Thoracic aorta (tissue), 2 donors: Measurements from ENCODE around the gene MYH6. TPM values are rescaled to one million over a fixed set of nuclear protein-coding genes. Genes with fewer than 3 reads are reported as not detected.

ENCODE experiments used
- ATAC-seq: fragments of 150-250 bp; one replicate; pipeline ENCODE4 v1.8.0; 2017; ENCODE audit warnings: low read depth; ENCODE audit not compliant: insufficient number of reproducible peaks, low FRiP score
- DNase-seq: peaks from one replicate; pipeline ENCODE4 v3.0.0-alpha.2; 2020; ENCODE audit warnings: low spot score
- H3K27ac ChIP-seq, 2 donors: fragments of 200-600 bp; sonication (generic); 1 replicate in 1 of 2; 2 replicates in 1 of 2; pipeline ENCODE4 v1.5.1; 2016; ENCODE audit warnings: mild to moderate bottlenecking in 2 of 2, moderate library complexity in 2 of 2
- H3K27me3 ChIP-seq: fragments of 200-600 bp; sonication (generic); replicated peaks from 2 replicates; pipeline ENCODE4 v1.6.0; 2016; ENCODE audit warnings: mild to moderate bottlenecking; ENCODE audit not compliant: insufficient read depth
- H3K36me3 ChIP-seq: fragments of 200-600 bp; sonication (generic); one replicate; pipeline ENCODE4 v1.5.1; 2016
- H3K4me1 ChIP-seq, 2 donors: fragments of 200-600 bp; sonication (generic); 1 replicate in 1 of 2; 2 replicates in 1 of 2; pipeline versions ENCODE4 v1.5.1 to v1.6.0; 2016; ENCODE audit warnings: low read depth in 2 of 2, mild to moderate bottlenecking in 1 of 2; ENCODE audit not compliant: control insufficient read depth in 1 of 2
- H3K4me3 ChIP-seq: fragments of 200-600 bp; sonication (generic); 2 replicates; pipeline ENCODE4 v1.5.1; 2016; ENCODE audit warnings: mild to moderate bottlenecking
- H3K9me3 ChIP-seq: fragments of 200-600 bp; sonication (generic); 2 replicates; pipeline ENCODE4 v1.5.1; 2016
- total RNA-seq, 2 donors: library from RNA; depleted of rRNA; stranded (reverse); fragments of >200 nt; gene quantifications; one replicate each; pipeline versions ENCODE4 v1.1.0 to v1.2.3, GENCODE V29; 2016
- TF ChIP-seq, protein P1 (sequence below): fragments of 200-600 bp; sonication (generic); IDR thresholded peaks from one replicate; pipeline ENCODE4 v1.5.1; 2019; ENCODE audit warnings: antibody characterized with exemption

The MYH6 gene
- total RNA-seq, 2 donors from 2014 or later: not detected

DNA sequence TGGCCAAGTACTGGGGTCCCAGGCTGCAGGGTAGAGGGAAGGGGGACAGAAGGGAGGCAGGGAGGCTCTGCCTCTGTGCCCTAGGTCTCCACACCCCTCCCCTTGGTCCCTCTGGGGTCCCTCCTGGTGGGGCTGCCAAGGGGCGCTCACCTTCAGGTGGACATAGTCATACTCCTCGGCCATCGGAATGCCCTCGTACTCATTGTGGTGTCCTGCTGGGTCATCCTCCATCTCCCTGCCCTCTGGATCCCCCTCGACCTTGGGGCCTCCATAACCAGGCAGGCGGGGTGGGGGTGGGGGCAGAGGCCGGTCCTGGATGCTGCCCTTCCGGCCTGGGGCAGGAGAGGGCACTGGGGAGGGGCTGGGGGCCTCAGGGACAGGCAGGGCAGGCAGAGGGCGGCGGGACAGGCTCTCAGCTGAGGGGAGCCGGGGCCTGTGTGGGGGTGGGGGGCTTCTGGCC is 48.9 kb downstream of the MYH6 start:
- H3K27me3 ChIP-seq: no peaks in the 10 kb centered on the region
- H3K4me3 ChIP-seq: no peak overlapping the region
- peaks cover 0 to 26% of the 10 kb centered on the region in 2 donors for H3K4me1 ChIP-seq
- no peak overlapping the region for H3K27ac ChIP-seq
- no peaks in the 10 kb centered on the region for H3K9me3 ChIP-seq
- DNase-seq: no peak
- H3K36me3 ChIP-seq: peaks cover 6% of the 10 kb centered on the region
- TF ChIP-seq, protein P1, sequence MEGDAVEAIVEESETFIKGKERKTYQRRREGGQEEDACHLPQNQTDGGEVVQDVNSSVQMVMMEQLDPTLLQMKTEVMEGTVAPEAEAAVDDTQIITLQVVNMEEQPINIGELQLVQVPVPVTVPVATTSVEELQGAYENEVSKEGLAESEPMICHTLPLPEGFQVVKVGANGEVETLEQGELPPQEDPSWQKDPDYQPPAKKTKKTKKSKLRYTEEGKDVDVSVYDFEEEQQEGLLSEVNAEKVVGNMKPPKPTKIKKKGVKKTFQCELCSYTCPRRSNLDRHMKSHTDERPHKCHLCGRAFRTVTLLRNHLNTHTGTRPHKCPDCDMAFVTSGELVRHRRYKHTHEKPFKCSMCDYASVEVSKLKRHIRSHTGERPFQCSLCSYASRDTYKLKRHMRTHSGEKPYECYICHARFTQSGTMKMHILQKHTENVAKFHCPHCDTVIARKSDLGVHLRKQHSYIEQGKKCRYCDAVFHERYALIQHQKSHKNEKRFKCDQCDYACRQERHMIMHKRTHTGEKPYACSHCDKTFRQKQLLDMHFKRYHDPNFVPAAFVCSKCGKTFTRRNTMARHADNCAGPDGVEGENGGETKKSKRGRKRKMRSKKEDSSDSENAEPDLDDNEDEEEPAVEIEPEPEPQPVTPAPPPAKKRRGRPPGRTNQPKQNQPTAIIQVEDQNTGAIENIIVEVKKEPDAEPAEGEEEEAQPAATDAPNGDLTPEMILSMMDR: no peak
- ATAC-seq: no peak

DNA sequence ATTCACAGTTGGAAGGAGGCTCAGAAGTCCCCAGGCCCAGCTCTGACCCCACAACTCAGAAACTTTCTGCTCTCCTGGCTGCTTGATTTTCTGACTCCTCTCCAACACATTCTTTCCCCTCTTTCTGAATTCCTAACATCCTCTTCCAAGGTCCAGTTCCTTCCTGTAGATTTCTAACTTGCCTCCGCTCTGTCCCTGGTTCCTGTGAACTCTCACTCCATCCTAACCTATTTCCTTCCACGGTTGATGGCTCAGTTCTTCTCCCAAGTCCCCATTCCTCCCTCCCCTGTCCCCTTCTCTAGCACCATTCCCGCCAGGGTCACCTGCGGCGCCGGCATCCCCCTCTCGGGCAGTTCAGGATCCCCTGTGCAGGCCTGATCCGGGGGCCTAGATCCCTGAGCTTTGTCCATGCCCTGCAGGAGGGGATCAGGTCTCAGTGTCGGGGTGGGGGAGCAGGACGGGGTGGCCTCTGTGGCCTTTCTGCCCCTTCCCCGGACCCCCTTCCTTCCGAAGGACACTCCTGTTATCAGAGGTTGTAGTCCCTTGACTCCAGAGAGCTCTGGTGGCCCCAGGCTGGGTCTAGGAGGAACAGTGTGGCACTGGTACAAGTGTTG is 49.4 kb downstream of the MYH6 start:
- Histone ChIP-seq H3K36me3 (peaks cover 6% of the 10 kb centered on the region), H3K27ac (no peak overlapping the region), H3K9me3 (no peaks in the 10 kb centered on the region), H3K4me1 (peaks cover 0 to 20% of the 10 kb centered on the region in 2 donors), H3K27me3 (no peaks in the 10 kb centered on the region), H3K4me3 (no peak overlapping the region)
- DNase-seq: no peak
- TF ChIP-seq, protein P1: no peak
- ATAC-seq: no peak

- ATAC-seq (no peak), DNase-seq (no peak)
- H3K27me3 ChIP-seq: no peaks in the 10 kb centered on the region
- TF ChIP-seq, protein P1: no peak
- H3K27ac ChIP-seq: no peak overlapping the region
- H3K36me3 ChIP-seq: peaks cover 6% of the 10 kb centered on the region
- H3K9me3 ChIP-seq: no peaks in the 10 kb centered on the region
- no peak overlapping the region for H3K4me3 ChIP-seq
- peaks cover 0 to 15% of the 10 kb centered on the region in 2 donors for H3K4me1 ChIP-seq
Observed at GRCh38 chr14:23358042-23358441, 50.0 kb downstream of the MYH6 start.

GRCh38 chr14:23357261-23357660 is 50.8 kb downstream of the MYH6 start:
- H3K27me3 ChIP-seq: no peaks in the 10 kb centered on the region
- TF ChIP-seq, protein P1: no peak
- H3K9me3 ChIP-seq: no peaks in the 10 kb centered on the region
- DNase-seq: no peak
- H3K36me3 ChIP-seq: peaks cover 6% of the 10 kb centered on the region
- H3K4me1 ChIP-seq: peaks cover 0 to 11% of the 10 kb centered on the region in 2 donors
- no peak overlapping the region for H3K27ac ChIP-seq
- H3K4me3 ChIP-seq: no peak overlapping the region
- ATAC-seq: no peak

DNA sequence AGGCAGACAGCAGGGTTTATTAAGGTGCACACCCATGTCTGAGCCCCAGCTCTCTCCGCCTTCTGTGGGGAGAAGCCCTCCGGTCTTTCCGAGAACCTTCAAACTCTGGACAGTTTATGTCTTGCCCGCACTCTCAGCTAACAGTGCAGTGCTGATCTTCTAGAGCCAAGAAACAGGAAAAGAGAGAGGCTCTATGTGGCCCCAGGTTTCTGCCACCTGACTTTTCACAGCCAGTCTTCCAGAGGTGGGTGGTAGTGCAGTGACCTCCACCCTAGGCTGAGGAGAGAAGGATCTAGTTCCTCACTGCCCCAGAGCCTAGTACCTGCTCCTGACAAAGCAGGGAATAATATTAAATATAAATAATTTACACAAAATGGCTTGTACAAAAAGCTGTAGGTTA is 51.4 kb downstream of the MYH6 start:
- peaks cover 2 to 9% of the 10 kb centered on the region in 2 donors for H3K4me1 ChIP-seq
- H3K27me3 ChIP-seq: no peaks in the 10 kb centered on the region
- TF ChIP-seq, protein P1: no peak
- no peak overlapping the region for H3K27ac ChIP-seq
- H3K36me3 ChIP-seq: peaks cover 6% of the 10 kb centered on the region
- no peak overlapping the region for H3K4me3 ChIP-seq
- DNase-seq (no peak), ATAC-seq (no peak)
- no peaks in the 10 kb centered on the region for H3K9me3 ChIP-seq
